Ishikawa (cell line): ENCODE measurements around the gene IPO13.

Experiments used
- CREB1 ChIP-seq: IDR thresholded peaks from 2 replicates; pipeline ENCODE4 v1.6.1; 2012; ENCODE audit warnings: low read depth
- EP300 ChIP-seq: IDR thresholded peaks from 2 replicates; pipeline ENCODE4 v1.6.1; 2012; ENCODE audit warnings: borderline replicate concordance
- RAD21 ChIP-seq: IDR thresholded peaks from 2 replicates; pipeline ENCODE4 v1.6.1; 2012; ENCODE audit warnings: low read depth
- REST ChIP-seq: IDR thresholded peaks from 2 replicates; pipeline ENCODE4 v1.6.1; 2012; ENCODE audit warnings: low read depth, mild to moderate bottlenecking
- TAF1 ChIP-seq: IDR thresholded peaks from 2 replicates; pipeline ENCODE4 v1.6.1; 2012; ENCODE audit warnings: low read depth, mild to moderate bottlenecking

- TF ChIP-seq REST = no peak
- TF ChIP-seq EP300 = no peak
- no peak; the same call in 1 of the 2 replicates for TF ChIP-seq TAF1
- TF ChIP-seq RAD21 = no peak
- TF ChIP-seq CREB1 = no peak
Observed at GRCh38 chr1:43979261-43979527, 32.4 kb downstream of the IPO13 start.
